Middle frontal gyrus (tissue), 1 donor: ENCODE data around the gene PKN1.
"Not testable (repeated sequence)": the region's sequence is repeated elsewhere in the genome, so short reads cannot be mapped to it uniquely, and the experiment has no call there.

Experiments used
- DNase-seq: peaks from one replicate; pipeline ENCODE4 v3.0.0-alpha.2; 2015; ENCODE audit warnings: low spot score; ENCODE audit errors: extremely low spot score

PKN1 gene

GRCh38 chr19:14428882-14429416, 4.2 kb upstream of the PKN1 start:
- no peak for DNase-seq

DNA sequence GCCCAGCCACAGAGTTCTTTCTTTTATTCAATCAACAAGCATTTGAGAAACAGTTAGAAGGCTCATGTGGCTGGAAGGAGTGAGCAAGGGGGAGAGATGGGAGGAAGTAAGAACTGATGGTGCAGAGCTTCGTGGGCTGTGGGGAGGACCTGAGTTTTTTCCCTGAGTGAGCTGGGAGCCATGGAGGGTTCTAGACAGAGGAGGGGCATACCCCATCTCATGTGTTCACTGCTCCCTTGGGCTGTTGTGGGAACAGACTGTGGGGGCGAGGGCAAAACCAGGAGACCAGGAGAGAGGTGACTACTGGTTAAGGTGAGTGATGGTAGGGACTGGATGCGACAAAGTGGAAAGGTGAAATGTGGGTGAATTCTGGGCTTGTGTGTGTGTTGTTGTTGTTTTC, 2.4 kb upstream of the PKN1 start:
- DNase-seq: no peak

GRCh38 chr19:14433554-14434501, 722 bp downstream of the PKN1 start:
- DNase-seq: no peak

DNA sequence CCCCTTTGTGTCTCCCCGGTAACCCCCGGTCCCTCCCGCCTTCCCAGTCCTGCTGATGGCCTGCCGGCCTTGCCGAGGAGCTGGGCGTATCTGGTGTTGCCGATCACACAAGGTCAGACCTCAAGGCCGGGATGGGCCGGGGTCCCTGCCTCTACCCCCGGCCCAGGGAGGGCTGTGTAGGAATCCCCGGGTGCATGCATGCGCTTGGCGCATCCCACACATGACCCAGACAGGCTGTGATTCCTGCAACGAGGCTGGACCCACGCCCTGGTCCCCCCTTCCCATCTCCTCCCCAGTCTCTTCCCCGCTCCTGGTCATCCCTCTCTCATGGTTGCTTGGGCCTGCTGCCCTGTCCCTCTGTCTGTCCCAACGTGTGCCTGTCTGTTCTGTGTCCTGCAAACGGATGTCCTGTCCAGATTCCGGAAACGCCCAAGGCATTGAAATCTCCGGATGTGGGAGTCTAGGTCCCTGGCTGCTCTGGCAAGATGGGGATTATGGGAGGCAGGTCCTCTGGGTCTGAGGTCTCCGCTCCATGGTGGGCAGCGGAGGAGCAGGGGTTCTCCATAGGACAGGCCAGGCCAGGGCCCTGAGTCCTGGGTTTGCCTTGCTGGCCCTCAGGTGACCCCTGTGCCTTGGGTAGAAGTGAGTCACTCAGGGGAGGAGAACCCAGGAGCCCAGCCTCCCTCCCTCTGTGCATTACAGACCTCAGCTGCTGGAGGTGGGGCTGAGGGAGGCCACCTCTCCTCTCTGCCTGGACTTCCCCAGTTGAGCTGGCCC, 1.6 kb downstream of the PKN1 start:
- DNase-seq: no peak

DNA sequence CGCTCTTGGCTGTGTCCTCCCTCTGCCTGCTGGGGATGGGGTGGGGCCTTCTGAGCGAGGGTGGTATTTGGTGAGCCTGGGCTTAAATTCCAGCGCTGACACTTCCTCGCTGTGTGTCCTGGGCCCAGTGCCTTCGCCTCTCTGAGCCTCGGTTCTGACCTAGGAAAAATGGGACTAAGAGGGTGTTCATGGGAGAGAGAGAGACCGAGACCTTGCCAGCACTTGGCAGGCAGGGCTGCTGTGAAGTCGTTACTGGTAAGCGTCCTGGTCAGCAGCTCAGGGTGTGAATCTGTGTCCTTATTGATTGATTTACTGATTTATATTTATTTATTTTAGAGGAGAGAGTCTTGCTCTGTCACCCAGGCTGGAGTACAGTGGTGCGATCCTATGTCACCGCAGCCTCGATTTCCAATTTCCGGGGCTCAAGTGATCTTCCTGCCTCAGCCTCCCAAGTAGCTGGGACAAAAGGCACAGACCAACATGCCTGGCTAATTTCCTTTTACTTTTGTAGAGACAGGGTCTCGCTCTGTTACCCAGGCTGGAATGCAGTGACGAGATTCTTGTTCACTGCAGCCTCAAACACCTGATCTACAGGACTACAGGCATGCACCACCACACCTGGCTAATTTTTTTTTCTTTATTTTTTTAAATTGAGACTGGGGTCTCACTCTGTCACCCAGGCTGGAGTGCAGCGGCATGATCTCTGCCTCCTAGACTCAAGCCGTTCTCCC, 2.4 kb downstream of the PKN1 start:
- no peak for DNase-seq

DNA sequence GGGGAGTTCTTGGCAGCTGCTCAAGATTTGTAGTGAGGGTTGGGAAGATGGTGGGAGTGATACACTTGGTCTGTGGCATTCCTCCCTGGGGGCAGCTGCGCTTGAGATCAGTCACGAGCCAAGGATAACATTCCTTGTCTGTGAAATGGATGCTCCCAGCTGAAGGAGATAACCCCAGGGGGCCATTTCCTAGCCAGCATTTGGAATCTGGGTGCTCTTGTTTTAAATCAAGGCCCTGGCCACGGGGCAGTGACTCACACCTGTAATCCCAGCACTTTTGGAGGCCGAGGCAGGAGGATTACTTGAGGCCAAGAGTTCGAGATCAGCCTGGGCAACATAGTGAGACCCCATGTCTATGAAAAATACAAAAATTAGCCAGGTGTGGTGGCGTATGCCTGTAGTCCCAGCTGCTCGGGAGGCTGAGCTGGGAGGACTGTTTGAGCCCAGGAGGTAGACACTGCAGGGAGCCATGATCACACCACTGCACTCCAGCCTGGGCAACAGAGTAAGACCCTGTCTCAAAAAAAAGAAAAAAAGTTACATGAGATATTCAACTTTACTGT, 4.6 kb downstream of the PKN1 start:
- DNase-seq: no peak

DNA sequence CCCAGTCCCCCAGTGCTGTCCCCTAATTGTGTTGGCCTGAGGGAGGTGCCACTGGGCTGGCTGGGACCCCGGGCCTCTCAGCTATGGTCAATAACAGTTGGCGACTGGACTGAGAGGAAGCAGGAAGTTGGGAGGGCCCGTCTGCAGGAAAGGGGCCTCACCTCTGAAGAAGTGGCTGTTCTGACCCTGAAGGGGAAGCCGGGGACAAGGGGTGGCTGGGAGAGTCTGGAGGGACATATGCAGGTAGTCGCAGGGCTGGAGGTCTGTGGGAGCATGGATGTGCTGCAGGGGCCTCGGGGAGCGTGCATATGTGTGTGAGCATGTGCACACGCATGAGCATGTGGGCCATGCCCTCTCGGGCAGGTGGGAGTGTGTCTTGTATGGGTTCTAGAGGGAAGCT, 5.9 kb downstream of the PKN1 start:
- no peak for DNase-seq

DNA sequence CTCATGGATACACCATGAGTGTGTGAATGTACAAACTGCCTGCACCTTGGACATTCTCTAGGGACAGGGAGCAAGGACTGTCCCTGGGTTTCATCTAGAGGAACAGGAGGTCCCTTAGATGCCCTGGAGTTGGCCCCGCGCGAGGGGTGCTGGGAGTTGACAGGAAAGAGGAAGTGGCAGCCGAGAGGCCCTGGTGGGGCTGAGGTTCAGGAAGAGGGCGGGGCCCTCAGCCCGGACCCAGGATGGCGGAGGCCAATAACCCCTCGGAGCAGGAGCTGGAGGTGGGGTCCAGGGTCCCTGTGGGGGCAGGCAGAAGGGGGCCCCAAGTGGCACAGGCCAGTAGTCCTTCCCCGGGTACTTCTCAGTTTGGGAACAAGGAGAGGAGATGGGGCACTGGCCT, 6.9 kb downstream of the PKN1 start:
- DNase-seq: no peak

DNA sequence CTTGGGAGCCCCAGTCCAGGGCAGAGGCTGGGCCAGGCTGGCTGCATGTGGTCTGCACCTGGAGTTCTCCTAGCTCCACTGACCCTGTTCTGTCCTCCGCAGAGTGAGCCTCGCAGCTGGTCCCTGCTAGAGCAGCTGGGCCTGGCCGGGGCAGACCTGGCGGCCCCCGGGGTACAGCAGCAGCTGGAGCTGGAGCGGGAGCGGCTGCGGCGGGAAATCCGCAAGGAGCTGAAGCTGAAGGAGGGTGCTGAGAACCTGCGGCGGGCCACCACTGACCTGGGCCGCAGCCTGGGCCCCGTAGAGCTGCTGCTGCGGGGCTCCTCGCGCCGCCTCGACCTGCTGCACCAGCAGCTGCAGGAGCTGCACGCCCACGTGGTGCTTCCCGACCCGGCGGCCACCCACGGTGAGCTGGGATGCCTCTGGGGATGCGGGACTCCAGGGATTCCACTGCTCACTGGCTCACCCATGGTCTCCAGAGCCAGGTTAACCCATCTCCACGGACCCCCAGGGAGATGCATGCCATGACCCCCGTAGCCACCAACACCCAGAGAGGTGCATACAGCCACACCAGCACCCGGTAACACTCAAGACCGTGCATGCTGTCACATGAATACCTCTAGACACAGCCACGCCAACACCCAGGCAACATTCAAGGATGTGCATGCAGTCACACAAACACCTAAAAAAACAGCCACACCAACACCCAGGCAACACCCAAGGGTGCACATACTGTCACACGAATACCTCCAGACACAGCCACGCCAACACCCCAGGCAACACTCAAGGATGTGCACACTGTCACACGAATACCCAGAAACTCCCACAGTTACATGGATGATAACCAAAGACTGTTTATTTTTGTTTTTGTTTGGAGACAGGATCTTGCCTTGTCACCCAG, 8.2 kb downstream of the PKN1 start:
- no peak for DNase-seq

- peak; percentile 56 for DNase-seq
These were observed 10.0 kb downstream of the PKN1 start for GRCh38 chr19:14442891-14443631.

GRCh38 chr19:14443632-14444216, 10.6 kb downstream of the PKN1 start:
- DNase-seq: no peak

- DNase-seq: no peak
These were observed 13.4 kb downstream of the PKN1 start for GRCh38 chr19:14446336-14447036.

DNA sequence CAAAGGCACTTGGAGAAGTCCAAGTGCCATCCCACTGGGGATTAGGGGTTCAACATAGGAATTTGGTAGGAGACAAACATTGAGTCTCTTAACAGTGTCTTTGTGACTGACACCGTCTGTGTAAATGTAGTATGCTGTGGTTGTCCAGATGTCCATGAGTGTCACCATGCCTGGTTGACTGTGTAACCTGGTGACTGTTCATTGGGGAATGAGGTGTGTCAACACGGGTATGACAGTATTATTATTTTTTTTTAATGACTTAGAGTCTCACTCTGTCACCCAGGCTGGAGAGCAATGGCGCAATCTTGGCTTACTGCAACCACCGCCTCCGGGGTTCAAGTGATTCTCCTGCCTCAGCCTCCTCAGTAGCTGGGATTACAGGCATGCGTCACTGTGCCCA, 16.2 kb downstream of the PKN1 start:
- no peak for DNase-seq

GRCh38 chr19:14450168-14450874, 17.2 kb downstream of the PKN1 start:
- no peak for DNase-seq

GRCh38 chr19:14450876-14451275, 17.8 kb downstream of the PKN1 start:
- no peak for DNase-seq

DNA sequence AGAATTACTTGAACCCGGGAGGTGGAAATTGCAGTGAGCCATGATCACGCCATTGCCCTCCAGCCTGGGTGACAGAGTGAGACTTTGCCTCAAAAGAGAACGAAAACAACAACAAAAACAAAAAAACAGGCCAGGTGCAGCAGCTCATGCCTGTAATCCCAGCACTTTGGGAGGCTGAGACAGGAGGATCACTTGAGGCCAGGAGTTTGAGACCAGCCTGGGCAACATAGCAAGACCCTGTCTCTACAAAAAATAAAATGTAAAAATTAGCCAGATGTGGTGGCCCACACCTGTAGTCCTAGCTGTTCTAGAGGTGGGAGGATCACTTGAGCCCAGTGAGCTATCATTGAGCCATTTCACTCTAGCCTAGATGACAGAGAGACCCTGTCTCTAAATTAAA, 19.2 kb downstream of the PKN1 start:
- not testable (repeated sequence) for DNase-seq

GRCh38 chr19:14459703-14460102, 26.6 kb downstream of the PKN1 start:
- no peak for DNase-seq

DNA sequence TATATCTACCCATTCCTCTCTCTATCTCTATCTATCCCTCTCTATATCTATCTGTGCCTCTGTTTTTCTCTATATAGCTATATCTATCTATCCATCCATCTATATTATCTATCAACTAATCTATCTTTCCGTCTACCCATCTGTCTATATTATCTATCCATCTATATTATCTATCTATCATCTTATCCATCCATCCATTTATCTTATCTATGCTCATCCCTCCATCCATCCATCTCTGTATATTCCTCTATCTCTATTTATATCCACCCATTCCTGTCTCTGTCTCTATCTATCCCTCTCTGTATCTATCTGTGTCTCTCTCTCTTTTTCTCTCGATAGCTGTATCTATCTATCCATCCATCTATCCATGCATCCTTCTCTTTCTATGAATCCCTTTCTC, 27.8 kb downstream of the PKN1 start:
- no peak for DNase-seq
